ENCODE measurements around the gene TSPYL2. TPM values are rescaled to one million over a fixed set of nuclear protein-coding genes. Genes with fewer than 3 reads are reported as not detected.
A peak's percentile ranks its signal among the peaks of the same experiment; 100 is the strongest.

TSPYL2 gene
- total RNA-seq (10 to 100 TPM; 11.8 to 34.5 (median 17.3) TPM), polyA plus RNA-seq (100 to 1,000 TPM; 120 to 134 TPM)

DNA sequence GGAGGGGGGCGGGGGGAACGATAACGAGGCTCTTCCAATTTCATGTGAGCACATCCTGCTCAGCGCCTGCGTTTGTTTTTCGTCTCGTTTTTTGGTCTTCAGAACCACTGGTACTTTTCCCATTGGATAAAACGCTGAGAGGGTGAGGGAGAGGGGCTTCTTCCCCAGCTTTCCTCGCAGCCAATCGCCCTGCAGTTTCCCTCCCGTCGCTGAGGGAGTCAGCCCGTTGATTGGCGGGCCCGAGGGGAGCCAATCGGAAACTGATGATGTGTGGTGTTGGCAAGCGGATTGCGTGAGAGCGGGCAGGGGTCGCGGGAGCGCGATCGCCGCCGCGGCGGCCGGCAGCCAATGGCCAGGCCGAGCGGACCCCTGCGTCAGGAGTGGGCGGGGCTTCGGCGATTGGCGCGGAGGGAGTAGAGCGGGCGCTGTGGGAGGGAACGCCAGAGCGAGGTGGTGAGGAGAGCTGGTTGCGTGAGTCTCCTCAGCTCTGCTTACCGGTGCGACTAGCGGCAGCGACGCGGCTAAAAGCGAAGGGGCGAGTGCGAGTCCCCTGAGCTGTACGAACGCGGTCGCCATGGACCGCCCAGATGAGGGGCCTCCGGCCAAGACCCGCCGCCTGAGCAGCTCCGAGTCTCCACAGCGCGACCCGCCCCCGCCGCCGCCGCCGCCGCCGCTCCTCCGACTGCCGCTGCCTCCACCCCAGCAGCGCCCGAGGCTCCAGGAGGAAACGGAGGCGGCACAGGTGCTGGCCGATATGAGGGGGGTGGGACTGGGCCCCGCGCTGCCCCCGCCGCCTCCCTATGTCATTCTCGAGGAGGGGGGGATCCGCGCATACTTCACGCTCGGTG is at the start of gene TSPYL2:
Gene TSPYL2, plus strand, starts transcription at position 443 of the 848 bp plus-strand sequence. Its CDS starts 132 bp downstream, at position 575.
- TF ChIP-seq, protein P1, sequence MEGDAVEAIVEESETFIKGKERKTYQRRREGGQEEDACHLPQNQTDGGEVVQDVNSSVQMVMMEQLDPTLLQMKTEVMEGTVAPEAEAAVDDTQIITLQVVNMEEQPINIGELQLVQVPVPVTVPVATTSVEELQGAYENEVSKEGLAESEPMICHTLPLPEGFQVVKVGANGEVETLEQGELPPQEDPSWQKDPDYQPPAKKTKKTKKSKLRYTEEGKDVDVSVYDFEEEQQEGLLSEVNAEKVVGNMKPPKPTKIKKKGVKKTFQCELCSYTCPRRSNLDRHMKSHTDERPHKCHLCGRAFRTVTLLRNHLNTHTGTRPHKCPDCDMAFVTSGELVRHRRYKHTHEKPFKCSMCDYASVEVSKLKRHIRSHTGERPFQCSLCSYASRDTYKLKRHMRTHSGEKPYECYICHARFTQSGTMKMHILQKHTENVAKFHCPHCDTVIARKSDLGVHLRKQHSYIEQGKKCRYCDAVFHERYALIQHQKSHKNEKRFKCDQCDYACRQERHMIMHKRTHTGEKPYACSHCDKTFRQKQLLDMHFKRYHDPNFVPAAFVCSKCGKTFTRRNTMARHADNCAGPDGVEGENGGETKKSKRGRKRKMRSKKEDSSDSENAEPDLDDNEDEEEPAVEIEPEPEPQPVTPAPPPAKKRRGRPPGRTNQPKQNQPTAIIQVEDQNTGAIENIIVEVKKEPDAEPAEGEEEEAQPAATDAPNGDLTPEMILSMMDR (IDR thresholded peaks at IDR 0.05): no peak
- Histone ChIP-seq H3K4me1 (no peaks in the 10 kb centered on the region), H3K36me3 (no peaks in the 10 kb centered on the region), H3K9me3 (no peaks in the 10 kb centered on the region), H3K27ac (peak within 1 kb of the TSS; percentile 70 to 81 (median 78)), H3K27me3 (no peaks in the 10 kb centered on the region), H3K4me3 (peak within 1 kb of the TSS; percentile 31 to 70 (median 48))
- 0 to 34% methylated on average over 58 to 85 of the region's 86 CpGs for WGBS, 2 donors
- FAIRE-seq (peak; percentile 79), ATAC-seq (peak; percentile 93 to 97 (median 96)), DNase-seq (peak; percentile 92 to 97 (median 96))
- intact Hi-C loops (cut with DNase I): no loop called here

DNA sequence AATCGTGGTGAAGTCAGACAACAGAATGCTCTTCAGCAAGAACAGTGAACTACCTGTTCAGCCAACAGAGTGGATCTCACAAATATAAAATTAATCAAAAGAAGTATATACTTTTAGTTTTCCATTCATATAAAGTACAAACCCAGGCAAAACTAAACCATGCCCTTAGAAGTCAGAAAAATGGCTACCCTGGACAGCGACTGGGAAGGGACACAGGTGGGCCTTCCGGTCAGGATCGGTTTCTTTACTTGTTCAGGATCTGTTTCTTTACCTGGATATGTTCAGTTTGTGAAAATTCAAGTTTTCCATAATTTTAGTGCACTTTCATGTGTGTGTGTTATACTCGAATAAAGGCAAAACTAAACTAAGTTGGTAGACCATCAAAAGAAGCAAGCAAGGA is 46.0 kb upstream of the TSPYL2 start:
- FAIRE-seq: no peak

DNA sequence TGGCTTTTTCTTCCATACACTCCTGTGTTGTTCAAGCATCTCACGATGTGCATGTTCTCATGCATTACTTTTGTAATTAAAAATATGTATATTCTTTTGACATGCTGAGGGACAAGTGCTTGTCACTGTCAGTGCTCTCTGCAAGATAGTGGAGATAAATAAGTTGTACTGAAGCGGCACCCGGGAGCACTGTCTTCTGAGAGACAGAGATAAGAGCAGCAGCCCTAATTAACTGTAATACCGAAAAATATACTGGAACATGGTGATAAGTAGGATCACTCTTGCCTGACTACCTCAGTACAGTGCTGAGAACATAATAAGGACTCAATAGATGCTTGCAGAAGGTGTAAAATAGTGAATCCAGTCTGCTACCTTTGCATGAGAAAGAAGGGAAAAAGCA is 42.9 kb upstream of the TSPYL2 start:
- Histone ChIP-seq H3K36me3 (no peaks in the 10 kb centered on the region), H3K4me3 (no peak overlapping the region), H3K9me3 (no peaks in the 10 kb centered on the region), H3K4me1 (no peaks in the 10 kb centered on the region), H3K27me3 (peaks cover 0 to 34% (median 11%) of the 10 kb centered on the region in 4 donors), H3K27ac (no peak overlapping the region)
- TF ChIP-seq, protein P1 (IDR thresholded peaks at IDR 0.05): no peak
- WGBS, 2 donors: 42 to 57% methylated on average over 4 of the region's 4 CpGs
- ATAC-seq (no peak), DNase-seq (no peak), FAIRE-seq (no peak)
- intact Hi-C loops (cut with DNase I): no loop called here

More for the DNA sequence above, 46.0 kb upstream of the TSPYL2 start:
- Histone ChIP-seq H3K27ac (no peak overlapping the region), H3K4me3 (no peak overlapping the region), H3K4me1 (no peaks in the 10 kb centered on the region), H3K36me3 (no peaks in the 10 kb centered on the region), H3K9me3 (no peaks in the 10 kb centered on the region), H3K27me3 (peaks cover 0 to 42% (median 13%) of the 10 kb centered on the region in 4 donors)
- TF ChIP-seq, protein P1 (IDR thresholded peaks at IDR 0.05): no peak
- ATAC-seq: no peak
- DNase-seq: no peak
- intact Hi-C loops (cut with DNase I): no loop called here
- 36 to 46% methylated on average over 5 of the region's 5 CpGs for WGBS, 2 donors

DNA sequence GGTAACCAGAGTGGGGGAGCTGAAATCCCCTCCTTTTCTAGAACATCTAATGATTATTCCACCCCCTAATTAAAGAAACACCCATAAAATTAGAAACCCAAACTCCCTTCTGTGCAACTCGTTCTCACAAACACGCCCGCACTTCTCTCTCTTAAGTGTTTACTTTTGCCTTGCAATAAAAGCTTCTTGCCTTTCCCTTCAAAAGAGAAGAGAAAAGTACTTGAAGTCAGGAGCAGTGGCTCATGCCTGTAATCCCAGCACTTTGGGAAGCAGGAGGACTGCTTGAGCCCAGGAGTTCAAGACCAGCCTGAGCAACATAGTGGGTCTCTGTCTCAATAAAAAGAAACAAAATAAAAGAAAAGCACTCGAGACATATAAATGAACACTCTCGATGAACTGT is 37.2 kb upstream of the TSPYL2 start:
- FAIRE-seq: no peak
- WGBS, 2 donors: 71 to 74% methylated on average over 5 of the region's 5 CpGs
- no peak overlapping the region for H3K27ac ChIP-seq
- no peak for ATAC-seq
- TF ChIP-seq, protein P1 (IDR thresholded peaks at IDR 0.05): no peak
- H3K4me1 ChIP-seq: no peaks in the 10 kb centered on the region
- H3K36me3 ChIP-seq: no peaks in the 10 kb centered on the region
- no peak for DNase-seq
- intact Hi-C loops (cut with DNase I): no loop called here
- no peak overlapping the region for H3K4me3 ChIP-seq
- H3K9me3 ChIP-seq: no peaks in the 10 kb centered on the region
- H3K27me3 ChIP-seq: peaks cover 0 to 13% (median 2%) of the 10 kb centered on the region in 4 donors

DNA sequence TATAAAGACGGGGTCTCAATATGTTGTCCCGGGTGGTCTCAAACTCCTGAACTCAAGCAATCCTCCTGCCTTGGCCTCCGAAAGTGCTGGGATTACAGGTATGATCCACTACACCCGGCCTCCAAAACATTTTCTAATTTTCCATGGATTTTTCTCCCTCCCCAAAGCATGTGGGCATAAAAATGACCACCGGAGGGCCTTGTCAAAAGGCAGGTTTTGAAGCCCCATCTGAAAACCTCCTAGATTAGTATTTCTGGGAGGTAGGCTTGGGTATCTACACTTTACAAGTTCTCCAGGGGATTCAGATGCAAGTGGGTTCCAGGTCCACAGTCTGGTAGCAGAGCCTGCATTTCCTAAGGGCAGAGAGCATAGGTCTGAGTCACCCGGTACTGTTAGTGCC is 34.9 kb upstream of the TSPYL2 start:
- no peak for FAIRE-seq

More for the DNA sequence above, 34.9 kb upstream of the TSPYL2 start:
- peaks cover 0 to 2% (median 0%) of the 10 kb centered on the region in 4 donors for H3K27me3 ChIP-seq
- H3K4me1 ChIP-seq: no peaks in the 10 kb centered on the region
- H3K27ac ChIP-seq: no peak overlapping the region
- intact Hi-C loops (cut with DNase I): no loop called here
- DNase-seq (no peak), ATAC-seq (no peak)
- TF ChIP-seq, protein P1 (IDR thresholded peaks at IDR 0.05): no peak
- WGBS, 2 donors: 80 to 87% methylated on average over 6 of the region's 6 CpGs
- no peaks in the 10 kb centered on the region for H3K36me3 ChIP-seq
- H3K4me3 ChIP-seq: no peak overlapping the region
- H3K9me3 ChIP-seq: no peaks in the 10 kb centered on the region
